DOHH2 (cell line): ENCODE measurements around the gene LENG1.
A peak's percentile ranks its signal among the peaks of the same experiment; 100 is the strongest.

Source experiments
- H3F3A ChIP-seq: fragments of 200-600 bp; sonication (generic), shearing (Covaris generic); 2 replicates; pipeline ENCODE4 v1.6.0; 2016; ENCODE audit warnings: antibody characterized with exemption, mild to moderate bottlenecking; ENCODE audit not compliant: control insufficient read depth, insufficient read depth
- H3K27ac ChIP-seq: fragments of 200-600 bp; sonication (generic); 2 replicates; pipeline ENCODE4 v1.5.1; 2014; ENCODE audit warnings: low read depth, mild to moderate bottlenecking, low read length, moderate library complexity
- H3K27me3 ChIP-seq: fragments of 200-600 bp; sonication (generic); 2 replicates; pipeline ENCODE4 v1.6.1; 2014; ENCODE audit warnings: mild to moderate bottlenecking, low read length, mixed read lengths; ENCODE audit not compliant: control insufficient read depth
- H3K36me3 ChIP-seq: fragments of 200-600 bp; sonication (generic); 2 replicates; pipeline ENCODE4 v1.6.1; 2014; ENCODE audit warnings: mild to moderate bottlenecking, low read length, moderate library complexity, mixed read lengths; ENCODE audit not compliant: control insufficient read depth
- H3K4me1 ChIP-seq: fragments of 200-600 bp; sonication (generic); 2 replicates; pipeline ENCODE4 v1.6.1; 2014; ENCODE audit warnings: mild to moderate bottlenecking, low read length, mixed read lengths; ENCODE audit not compliant: control insufficient read depth
- H3K4me2 ChIP-seq: fragments of 200-600 bp; sonication (generic); 2 replicates; pipeline ENCODE4 v1.6.0; 2014; ENCODE audit warnings: mild to moderate bottlenecking, low read length, moderate library complexity
- H3K4me3 ChIP-seq: fragments of 200-600 bp; sonication (generic); 2 replicates; pipeline ENCODE4 v1.5.1; 2014; ENCODE audit warnings: mild to moderate bottlenecking, low read length, mixed read lengths
- H3K79me2 ChIP-seq: fragments of 200-600 bp; sonication (generic); 2 replicates; pipeline ENCODE4 v1.6.1; 2014; ENCODE audit warnings: mild to moderate bottlenecking, low read length, mixed read lengths; ENCODE audit not compliant: control insufficient read depth
- H3K9me2 ChIP-seq: fragments of 200-600 bp; sonication (generic); replicated peaks from 2 replicates; pipeline ENCODE4 v1.6.1; 2014; ENCODE audit warnings: mild to moderate bottlenecking, low read length, mixed read lengths; ENCODE audit not compliant: control insufficient read depth
- H3K9me3 ChIP-seq: fragments of 200-600 bp; sonication (generic); 2 replicates; pipeline ENCODE4 v1.6.1; 2014; ENCODE audit warnings: antibody characterized with exemption, low read length, mixed read lengths; ENCODE audit not compliant: control insufficient read depth, insufficient read depth
- H4K20me1 ChIP-seq: fragments of 200-600 bp; sonication (generic); 2 replicates; pipeline ENCODE4 v1.6.0; 2014; ENCODE audit warnings: low read depth, mild to moderate bottlenecking, antibody characterized with exemption, low read length, moderate library complexity; ENCODE audit not compliant: control insufficient read depth, insufficient read depth
- CTCF ChIP-seq: fragments of 200-600 bp; sonication (generic); IDR thresholded peaks from one replicate; pipeline ENCODE4 v1.5.1; 2014; ENCODE audit warnings: antibody characterized with exemption, mild to moderate bottlenecking, low read depth, low read length; ENCODE audit not compliant: poor library complexity, severe bottlenecking
- EZH2phosphoT487 ChIP-seq: fragments of 200-600 bp; sonication (generic); IDR thresholded peaks from 2 replicates; pipeline ENCODE4 v1.6.1; 2017; ENCODE audit warnings: borderline replicate concordance, mild to moderate bottlenecking, antibody characterized with exemption, low read length, moderate library complexity, mixed read lengths

The LENG1 gene

GRCh38 chr19:54160854-54161253, 1.3 kb upstream of the LENG1 start:
- Histone ChIP-seq H3K9me3 (no peaks in the 10 kb centered on the region), H3K36me3 (peaks cover 18% of the 10 kb centered on the region), H3K27ac (no peak overlapping the region), H3K79me2 (peaks cover 28% of the 10 kb centered on the region), H3K4me1 (peaks cover 34% of the 10 kb centered on the region), H3K9me2 (no peaks in the 10 kb centered on the region), H4K20me1 (peaks cover 5% of the 10 kb centered on the region), H3K4me3 (peak overlapping the region; percentile 98), H3F3A (peaks cover 3% of the 10 kb centered on the region; the same call in 1 of the 2 replicates), H3K27me3 (no peaks in the 10 kb centered on the region), H3K4me2 (peak overlapping the region; percentile 93)
- TF ChIP-seq EZH2phosphoT487 = no peak
- no peak for TF ChIP-seq CTCF

- Histone ChIP-seq H3K9me2 (no peaks in the 10 kb centered on the region), H3K4me3 (peak overlapping the region; percentile 98), H3K79me2 (peaks cover 28% of the 10 kb centered on the region), H3F3A (peaks cover 3% of the 10 kb centered on the region; the same call in 1 of the 2 replicates), H3K4me1 (peaks cover 34% of the 10 kb centered on the region), H3K27me3 (no peaks in the 10 kb centered on the region), H3K9me3 (no peaks in the 10 kb centered on the region), H4K20me1 (peaks cover 5% of the 10 kb centered on the region), H3K4me2 (peak overlapping the region; percentile 93), H3K27ac (peak overlapping the region; percentile 54), H3K36me3 (peaks cover 23% of the 10 kb centered on the region)
- TF ChIP-seq CTCF (no peak), EZH2phosphoT487 (no peak)
These were observed 776 bp upstream of the LENG1 start for GRCh38 chr19:54160182-54160811.

GRCh38 chr19:54158812-54159351, 639 bp downstream of the LENG1 start:
- Histone ChIP-seq H3K9me2 (no peaks in the 10 kb centered on the region), H4K20me1 (peaks cover 5% of the 10 kb centered on the region), H3F3A (peaks cover 3% of the 10 kb centered on the region), H3K4me3 (peak overlapping the region; percentile 90), H3K36me3 (peaks cover 37% of the 10 kb centered on the region), H3K4me1 (peaks cover 34% of the 10 kb centered on the region), H3K27ac (peak overlapping the region; percentile 75), H3K9me3 (no peaks in the 10 kb centered on the region), H3K4me2 (peak overlapping the region; percentile 97), H3K79me2 (peaks cover 28% of the 10 kb centered on the region), H3K27me3 (no peaks in the 10 kb centered on the region)
- no peak for TF ChIP-seq CTCF
- no peak for TF ChIP-seq EZH2phosphoT487
